Measurements from ENCODE around the gene SIX3.
A peak's percentile ranks its signal among the peaks of the same experiment; 100 is the strongest.

SIX3 gene

GRCh38 chr2:44929735-44930273, 11.7 kb upstream of the SIX3 start:
- TF ChIP-seq POU2F2 (IDR thresholded peaks at IDR 0.05; ENCODE audit: low read depth, low read length): no peak
- TF ChIP-seq POLR2A (IDR thresholded peaks at IDR 0.05; ENCODE audit: low read depth, low read length): no peak
- no peak for TF ChIP-seq PAX5 (IDR thresholded peaks at IDR 0.05; ENCODE audit: insufficient read depth, low read length, severe bottlenecking)
- no peak for TF ChIP-seq TAF1 (IDR thresholded peaks at IDR 0.05; ENCODE audit: low read depth, low read length)
- no peak for TF ChIP-seq SPI1 (IDR thresholded peaks at IDR 0.05; ENCODE audit: low read depth, low read length)
- TF ChIP-seq POLR2AphosphoS5 (IDR thresholded peaks at IDR 0.05; ENCODE audit: low read depth, low read length): no peak
- FAIRE-seq (no peak), DNase-seq (ENCODE audit: insufficient read length, low spot score) (no peak)

GRCh38 chr2:44930274-44931197, 11.0 kb upstream of the SIX3 start:
- DNase-seq (ENCODE audit: insufficient read length, low spot score): no peak
- TF ChIP-seq TAF1 (IDR thresholded peaks at IDR 0.05; ENCODE audit: low read depth, low read length): no peak
- no peak for TF ChIP-seq POU2F2 (IDR thresholded peaks at IDR 0.05; ENCODE audit: low read depth, low read length)
- no peak for TF ChIP-seq POLR2A (IDR thresholded peaks at IDR 0.05; ENCODE audit: low read depth, low read length)
- no peak for TF ChIP-seq PAX5 (IDR thresholded peaks at IDR 0.05; ENCODE audit: insufficient read depth, low read length, severe bottlenecking)
- no peak for TF ChIP-seq POLR2AphosphoS5 (IDR thresholded peaks at IDR 0.05; ENCODE audit: low read depth, low read length)
- TF ChIP-seq SPI1 (IDR thresholded peaks at IDR 0.05; ENCODE audit: low read depth, low read length): no peak

GRCh38 chr2:44931198-44931780, 10.2 kb upstream of the SIX3 start:
- DNase-seq (ENCODE audit: insufficient read length, low spot score) (no peak), FAIRE-seq (no peak)
- no peak for TF ChIP-seq SPI1 (IDR thresholded peaks at IDR 0.05; ENCODE audit: low read depth, low read length)
- no peak for TF ChIP-seq TAF1 (IDR thresholded peaks at IDR 0.05; ENCODE audit: low read depth, low read length)
- TF ChIP-seq POLR2AphosphoS5 (IDR thresholded peaks at IDR 0.05; ENCODE audit: low read depth, low read length): no peak
- TF ChIP-seq POU2F2 (IDR thresholded peaks at IDR 0.05; ENCODE audit: low read depth, low read length): no peak
- TF ChIP-seq PAX5 (IDR thresholded peaks at IDR 0.05; ENCODE audit: insufficient read depth, low read length, severe bottlenecking): no peak
- no peak for TF ChIP-seq POLR2A (IDR thresholded peaks at IDR 0.05; ENCODE audit: low read depth, low read length)

More at GRCh38 chr2:44930274-44931197, 11.0 kb upstream of the SIX3 start:
- peak; percentile 80 for FAIRE-seq

GRCh38 chr2:44932079-44932478, 9.4 kb upstream of the SIX3 start:
- DNase-seq (ENCODE audit: insufficient read length, low spot score) (no peak), FAIRE-seq (no peak)
- TF ChIP-seq SPI1 (IDR thresholded peaks at IDR 0.05; ENCODE audit: low read depth, low read length) (no peak), TAF1 (IDR thresholded peaks at IDR 0.05; ENCODE audit: low read depth, low read length) (no peak), PAX5 (IDR thresholded peaks at IDR 0.05; ENCODE audit: insufficient read depth, low read length, severe bottlenecking) (no peak), POU2F2 (IDR thresholded peaks at IDR 0.05; ENCODE audit: low read depth, low read length) (no peak), POLR2A (IDR thresholded peaks at IDR 0.05; ENCODE audit: low read depth, low read length) (no peak), POLR2AphosphoS5 (IDR thresholded peaks at IDR 0.05; ENCODE audit: low read depth, low read length) (no peak)

- TF ChIP-seq PAX5 (IDR thresholded peaks at IDR 0.05; ENCODE audit: insufficient read depth, low read length, severe bottlenecking): no peak
- TF ChIP-seq POU2F2 (IDR thresholded peaks at IDR 0.05; ENCODE audit: low read depth, low read length): no peak
- TF ChIP-seq POLR2AphosphoS5 (IDR thresholded peaks at IDR 0.05; ENCODE audit: low read depth, low read length): no peak
- TF ChIP-seq TAF1 (IDR thresholded peaks at IDR 0.05; ENCODE audit: low read depth, low read length): no peak
- TF ChIP-seq SPI1 (IDR thresholded peaks at IDR 0.05; ENCODE audit: low read depth, low read length): no peak
- TF ChIP-seq POLR2A (IDR thresholded peaks at IDR 0.05; ENCODE audit: low read depth, low read length): no peak
- DNase-seq (ENCODE audit: insufficient read length, low spot score): no peak
- FAIRE-seq: no peak
Observed at GRCh38 chr2:44932564-44933392, 8.7 kb upstream of the SIX3 start.

GRCh38 chr2:44933434-44933951, 8.0 kb upstream of the SIX3 start:
- FAIRE-seq (peak; percentile 16), DNase-seq (ENCODE audit: insufficient read length, low spot score) (no peak)
- TF ChIP-seq TAF1 (IDR thresholded peaks at IDR 0.05; ENCODE audit: low read depth, low read length) (no peak), SPI1 (IDR thresholded peaks at IDR 0.05; ENCODE audit: low read depth, low read length) (no peak), POLR2AphosphoS5 (IDR thresholded peaks at IDR 0.05; ENCODE audit: low read depth, low read length) (no peak), POU2F2 (IDR thresholded peaks at IDR 0.05; ENCODE audit: low read depth, low read length) (no peak), POLR2A (IDR thresholded peaks at IDR 0.05; ENCODE audit: low read depth, low read length) (no peak), PAX5 (IDR thresholded peaks at IDR 0.05; ENCODE audit: insufficient read depth, low read length, severe bottlenecking) (no peak)

GRCh38 chr2:44934038-44934982, 7.2 kb upstream of the SIX3 start:
- TF ChIP-seq TAF1 (IDR thresholded peaks at IDR 0.05; ENCODE audit: low read depth, low read length): no peak
- no peak for TF ChIP-seq SPI1 (IDR thresholded peaks at IDR 0.05; ENCODE audit: low read depth, low read length)
- TF ChIP-seq POLR2AphosphoS5 (IDR thresholded peaks at IDR 0.05; ENCODE audit: low read depth, low read length): no peak
- no peak for TF ChIP-seq POLR2A (IDR thresholded peaks at IDR 0.05; ENCODE audit: low read depth, low read length)
- no peak for TF ChIP-seq PAX5 (IDR thresholded peaks at IDR 0.05; ENCODE audit: insufficient read depth, low read length, severe bottlenecking)
- TF ChIP-seq POU2F2 (IDR thresholded peaks at IDR 0.05; ENCODE audit: low read depth, low read length): no peak
- FAIRE-seq (no peak), DNase-seq (ENCODE audit: insufficient read length, low spot score) (no peak)

All from GM12891 (cell line).